GM12864 (cell line): Measurements from ENCODE around the gene OPA3.
A peak's percentile ranks its signal among the peaks of the same experiment; 100 is the strongest.

Source experiments
- DNase-seq: peaks from one replicate; pipeline ENCODE4 v3.0.0-alpha.2; 2011; ENCODE audit warnings: low read depth
- H3K4me3 ChIP-seq: 2 replicates; pipeline ENCODE4 v1.5.1; 2011; ENCODE audit warnings: mild to moderate bottlenecking, low read depth, low read length, control low read depth
- TF ChIP-seq, protein P1 (sequence below): IDR thresholded peaks from 2 replicates; pipeline ENCODE4 v1.5.1; 2011; ENCODE audit warnings: low read depth, mild to moderate bottlenecking, moderate library complexity, low read length, control low read depth, inconsistent platforms; ENCODE audit errors: missing control alignments

OPA3 gene

DNA sequence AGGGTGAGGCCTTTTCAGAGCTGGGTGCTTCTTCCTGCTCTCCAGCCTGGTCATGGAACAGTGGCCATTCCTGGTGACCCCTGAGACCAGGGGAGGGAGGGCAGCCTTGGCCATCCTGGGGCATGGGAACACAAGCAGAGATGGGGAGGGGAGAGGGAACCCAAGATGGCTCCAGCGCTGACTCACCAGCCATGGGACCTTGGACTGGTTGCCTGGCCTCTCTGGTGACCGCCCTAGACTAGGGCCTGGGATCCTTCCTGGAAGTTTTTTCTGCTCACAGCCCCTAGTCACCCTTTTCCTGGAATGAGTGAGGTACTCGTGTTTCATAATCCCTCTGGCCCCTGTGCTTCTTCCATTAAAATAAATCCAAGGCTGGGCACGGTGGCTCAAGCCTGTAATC lies 3.3 kb upstream of the OPA3 start:
- TF ChIP-seq, protein P1, sequence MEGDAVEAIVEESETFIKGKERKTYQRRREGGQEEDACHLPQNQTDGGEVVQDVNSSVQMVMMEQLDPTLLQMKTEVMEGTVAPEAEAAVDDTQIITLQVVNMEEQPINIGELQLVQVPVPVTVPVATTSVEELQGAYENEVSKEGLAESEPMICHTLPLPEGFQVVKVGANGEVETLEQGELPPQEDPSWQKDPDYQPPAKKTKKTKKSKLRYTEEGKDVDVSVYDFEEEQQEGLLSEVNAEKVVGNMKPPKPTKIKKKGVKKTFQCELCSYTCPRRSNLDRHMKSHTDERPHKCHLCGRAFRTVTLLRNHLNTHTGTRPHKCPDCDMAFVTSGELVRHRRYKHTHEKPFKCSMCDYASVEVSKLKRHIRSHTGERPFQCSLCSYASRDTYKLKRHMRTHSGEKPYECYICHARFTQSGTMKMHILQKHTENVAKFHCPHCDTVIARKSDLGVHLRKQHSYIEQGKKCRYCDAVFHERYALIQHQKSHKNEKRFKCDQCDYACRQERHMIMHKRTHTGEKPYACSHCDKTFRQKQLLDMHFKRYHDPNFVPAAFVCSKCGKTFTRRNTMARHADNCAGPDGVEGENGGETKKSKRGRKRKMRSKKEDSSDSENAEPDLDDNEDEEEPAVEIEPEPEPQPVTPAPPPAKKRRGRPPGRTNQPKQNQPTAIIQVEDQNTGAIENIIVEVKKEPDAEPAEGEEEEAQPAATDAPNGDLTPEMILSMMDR, result no peak
- H3K4me3 ChIP-seq, result no peak overlapping the region
- no peak for DNase-seq

DNA sequence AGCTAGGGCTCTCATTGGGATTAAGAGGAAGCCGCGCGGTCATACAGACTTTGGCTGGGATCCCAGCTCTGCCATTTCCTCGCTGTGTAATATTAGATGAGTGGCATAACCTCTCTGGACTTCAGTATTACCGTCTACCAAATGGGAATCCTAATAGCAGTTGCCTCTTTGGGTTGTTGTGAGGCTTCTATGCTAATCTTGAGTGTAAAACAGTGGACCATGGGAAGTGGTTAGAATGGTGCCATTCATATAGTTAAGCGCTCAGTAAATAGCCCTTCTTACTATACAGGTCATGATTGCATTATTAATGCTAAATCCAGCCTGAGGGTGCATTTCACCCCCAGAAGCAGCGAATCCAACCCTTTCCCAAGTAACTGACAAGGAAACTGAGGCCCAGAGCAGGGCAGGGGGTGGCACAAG lies 566 bp upstream of the OPA3 start:
- DNase-seq, result no peak
- H3K4me3 ChIP-seq, result peak overlapping the region; percentile 92
- TF ChIP-seq, protein P1, result no peak

DNA sequence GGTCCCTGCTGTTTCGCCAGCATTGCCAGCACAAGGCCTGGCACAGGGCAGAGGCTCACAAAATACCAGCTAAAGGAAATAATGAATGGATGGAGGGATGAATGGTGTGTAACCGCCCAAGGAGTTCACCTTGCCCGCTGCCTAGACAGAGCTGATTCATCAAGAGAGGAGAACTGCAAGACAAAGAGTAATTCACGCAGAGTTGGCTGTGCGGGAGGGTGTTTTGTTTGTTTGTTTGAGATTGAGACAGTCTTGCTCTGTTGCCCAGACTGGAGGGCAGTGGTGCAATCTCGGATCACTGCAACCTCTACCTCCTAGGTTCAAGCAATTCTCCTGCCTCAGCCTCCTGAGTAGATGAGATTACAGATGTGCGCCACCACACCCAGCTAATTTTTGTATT lies 3.0 kb downstream of the OPA3 start:
- H3K4me3 ChIP-seq, result no peak overlapping the region
- TF ChIP-seq, protein P1, result no peak
- DNase-seq, result no peak

DNA sequence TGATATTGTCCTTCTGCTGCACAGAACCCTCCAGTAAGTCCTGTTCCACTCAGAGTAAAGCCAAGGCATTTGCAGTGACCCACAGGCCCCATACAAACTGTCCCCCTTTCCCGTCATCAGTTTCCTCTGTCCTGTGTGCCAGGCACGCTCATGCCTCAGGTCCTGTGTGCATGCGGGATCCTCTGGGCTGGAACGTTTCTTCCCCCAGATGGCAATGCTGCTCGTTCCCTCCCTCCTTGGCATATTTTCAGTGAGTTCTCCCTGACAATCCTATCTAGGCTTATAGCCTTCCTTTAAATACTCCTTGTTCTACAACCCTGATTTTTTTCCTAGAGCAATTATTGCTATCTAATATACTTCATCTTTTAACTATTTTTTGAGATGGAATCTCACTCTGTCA lies 5.7 kb downstream of the OPA3 start:
- DNase-seq, result no peak
- TF ChIP-seq, protein P1, result no peak

DNA sequence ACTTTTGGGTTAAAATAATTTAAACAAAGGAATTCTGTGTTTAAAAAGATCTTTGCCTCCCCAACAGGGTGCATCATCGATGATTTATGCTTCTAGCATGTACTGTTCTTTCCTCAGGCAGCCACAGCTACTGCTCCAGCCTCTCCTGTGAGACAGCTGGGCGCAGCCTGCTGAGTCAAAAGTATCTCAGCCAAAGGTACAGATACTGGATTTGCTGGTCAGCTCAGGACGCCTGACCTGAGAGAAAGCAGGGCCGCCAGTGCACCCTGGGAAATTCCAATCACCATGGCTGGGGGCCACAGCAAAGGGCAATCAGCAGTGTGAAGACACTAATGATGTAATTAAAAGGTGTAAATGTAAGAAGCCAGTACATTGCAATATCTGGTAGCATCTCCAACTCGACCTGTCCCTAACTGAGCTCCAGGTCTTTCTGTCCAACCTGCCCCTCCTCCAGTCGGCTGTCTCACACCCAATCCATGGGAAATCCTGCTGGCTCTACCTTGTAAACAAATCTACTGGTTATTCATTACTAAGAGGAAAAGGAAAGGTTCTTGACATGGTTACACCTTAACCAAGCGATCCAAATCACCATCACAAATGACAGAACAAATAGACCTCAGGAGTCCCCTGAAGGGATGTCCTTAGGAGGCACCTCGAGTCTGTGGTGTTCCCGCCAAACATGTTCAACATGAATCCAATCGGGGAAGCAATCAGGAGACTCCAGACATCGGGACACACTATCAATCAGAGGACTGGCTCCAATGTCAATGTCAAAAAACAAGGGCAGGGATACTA lies 7.3 kb downstream of the OPA3 start:
- no peak for DNase-seq
- no peak overlapping the region for H3K4me3 ChIP-seq
- TF ChIP-seq, protein P1, result no peak

More for the DNA sequence above, 5.7 kb downstream of the OPA3 start:
- H3K4me3 ChIP-seq, result no peak overlapping the region

DNA sequence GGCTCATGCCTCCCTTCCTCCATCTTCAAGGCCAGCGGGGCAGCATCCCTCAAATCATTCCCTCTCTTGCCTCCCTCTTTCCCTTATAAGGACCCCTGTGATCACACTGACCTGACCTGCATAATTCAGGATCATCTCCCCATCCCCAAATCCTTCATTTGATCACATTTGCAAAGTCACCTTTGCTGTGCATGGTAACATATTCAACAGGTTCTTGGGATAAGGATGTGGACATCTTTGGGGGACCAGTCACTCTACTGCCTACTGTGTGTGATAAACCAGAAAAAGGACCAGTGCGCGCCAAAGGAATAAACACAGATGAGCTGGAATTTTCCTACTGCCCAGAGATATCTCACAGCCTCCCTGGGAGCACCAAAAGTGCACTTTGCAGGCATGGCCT lies 7.9 kb downstream of the OPA3 start:
- TF ChIP-seq, protein P1, result no peak
- H3K4me3 ChIP-seq, result no peak overlapping the region
- DNase-seq, result no peak

DNA sequence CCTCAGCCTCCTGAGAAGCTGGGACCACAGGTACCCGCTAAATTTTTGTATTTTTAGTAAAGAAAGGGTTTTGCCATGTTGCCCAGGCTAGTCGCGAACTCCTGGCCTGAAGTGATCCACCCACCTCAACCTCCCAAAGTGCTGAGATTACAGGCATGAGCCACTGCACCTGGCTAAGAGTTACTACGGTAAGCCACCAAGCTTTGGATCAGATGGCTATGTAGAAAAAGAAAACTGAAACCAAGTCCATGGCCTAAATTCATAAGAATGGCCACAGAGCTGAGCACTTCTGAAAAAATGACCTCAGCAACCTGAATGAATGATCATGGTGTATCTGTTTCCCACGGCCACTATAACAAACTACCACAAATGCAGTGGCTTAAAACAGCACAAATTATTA lies 9.4 kb downstream of the OPA3 start:
- TF ChIP-seq, protein P1, result no peak
- DNase-seq, result no peak
- H3K4me3 ChIP-seq, result no peak overlapping the region
